ENCODE measurements around the gene TRPV5. TPM values are rescaled to one million over a fixed set of nuclear protein-coding genes. Genes with fewer than 3 reads are reported as not detected.

TRPV5 gene
- total and polyA plus RNA-seq, 2 donors (not counting 3 experiments of a cell fraction or from before 2014, with no cell fraction given), result not detected

DNA sequence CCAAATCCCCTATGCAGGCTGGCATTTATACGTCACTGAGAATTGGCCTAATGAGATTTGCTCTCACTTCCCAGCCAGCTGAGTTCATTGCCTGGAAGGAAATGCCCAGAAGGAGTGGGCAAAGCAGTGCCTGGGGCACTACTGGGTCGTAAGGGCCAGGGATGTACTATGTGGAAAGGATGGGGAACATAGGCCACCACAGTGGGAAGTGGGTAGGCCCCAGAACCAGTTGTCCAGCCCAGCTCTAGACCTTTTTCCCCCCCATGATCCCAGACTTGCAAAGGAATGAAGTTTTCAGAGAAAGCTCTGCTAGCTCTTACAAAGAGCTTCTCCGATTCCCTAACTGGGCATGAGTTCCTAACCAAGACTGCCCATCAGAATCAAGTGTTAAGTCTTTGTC, 13.9 kb downstream of the TRPV5 start:
- FAIRE-seq (no peak), DNase-seq (ENCODE audit: low read depth, low spot score) (no peak)
- Histone ChIP-seq H4K20me1 (replicated peaks; ENCODE audit: control insufficient read depth, extremely low read depth, insufficient read depth, low read length) (peaks cover 2% of the 10 kb centered on the region), H3K4me3 (replicated peaks in 1 of 3; ENCODE audit: insufficient read depth in 1 of 3, low read depth in 1 of 3, low read length in 3 of 3) (no peak overlapping the region), H3K9me1 (replicated peaks; ENCODE audit: control insufficient read depth, extremely low read depth, insufficient read depth, low read length) (no peaks in the 10 kb centered on the region), H3K4me1 (ENCODE audit: control insufficient read depth, extremely low read depth, insufficient read depth, low read length) (no peaks in the 10 kb centered on the region), H2AFZ (ENCODE audit: low read depth, low read length) (no peak overlapping the region), H3K4me2 (ENCODE audit: insufficient read depth, low read length) (no peak overlapping the region), H3K79me2 (ENCODE audit: control insufficient read depth, insufficient read depth, low read length) (no peaks in the 10 kb centered on the region), H3K27me3 (ENCODE audit: control insufficient read depth in 2 of 2, insufficient read depth in 2 of 2, low read length in 2 of 2) (peaks cover 0 to 2% of the 10 kb centered on the region in 2 experiments), H3K9ac (replicated peaks; ENCODE audit: extremely low read depth, insufficient read depth, low read length) (no peak overlapping the region), H3K36me3 (ENCODE audit: control insufficient read depth in 2 of 2, extremely low read depth in 1 of 2, insufficient read depth in 2 of 2, low read length in 2 of 2) (no peaks in the 10 kb centered on the region), H3K9me3 (replicated peaks; ENCODE audit: control insufficient read depth, insufficient read depth, low read length) (no peaks in the 10 kb centered on the region), H3K27ac (ENCODE audit: insufficient read depth, low read depth, low read length) (no peak overlapping the region)
- dilution Hi-C loops (cut with MboI; ENCODE audit: extremely low pct_ligation_motif_present, low sequenced_read_pairs) (no loop called here), intact Hi-C loops (cut with micrococcal nuclease) (no loop called here)
- CTCF ChIA-PET, result no interaction called here
- POLR2A ChIA-PET, result no interaction called here
- TF ChIP-seq POLR2A (IDR thresholded peaks at IDR 0.05; ENCODE audit: low read depth, low read length), result no peak
- no peak for TF ChIP-seq JUN (IDR thresholded peaks at IDR 0.05; ENCODE audit: borderline replicate concordance, insufficient read depth, insufficient read length, low read depth)
- no TSS peak for BruUV-seq (replicated peaks)

DNA sequence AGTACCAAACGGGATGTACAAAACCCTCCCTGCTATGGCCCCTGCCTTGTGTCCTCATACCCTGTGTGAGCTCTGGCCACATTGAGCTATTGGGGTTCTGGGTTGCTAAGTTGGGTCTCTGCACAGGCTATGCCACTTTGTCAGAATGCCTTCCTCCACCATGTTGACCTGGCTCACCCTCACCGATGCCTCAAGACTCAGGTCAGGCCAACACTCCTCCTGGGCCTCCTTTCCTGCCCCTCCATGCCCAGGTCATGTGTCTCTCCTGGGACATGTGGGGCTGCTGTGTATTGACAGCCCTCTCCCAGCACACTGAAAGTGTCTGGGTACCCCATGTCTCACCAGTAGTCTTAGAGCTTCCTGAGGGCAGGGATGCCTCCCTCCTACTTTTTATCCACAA, 14.6 kb downstream of the TRPV5 start:
- TF ChIP-seq, protein P1, sequence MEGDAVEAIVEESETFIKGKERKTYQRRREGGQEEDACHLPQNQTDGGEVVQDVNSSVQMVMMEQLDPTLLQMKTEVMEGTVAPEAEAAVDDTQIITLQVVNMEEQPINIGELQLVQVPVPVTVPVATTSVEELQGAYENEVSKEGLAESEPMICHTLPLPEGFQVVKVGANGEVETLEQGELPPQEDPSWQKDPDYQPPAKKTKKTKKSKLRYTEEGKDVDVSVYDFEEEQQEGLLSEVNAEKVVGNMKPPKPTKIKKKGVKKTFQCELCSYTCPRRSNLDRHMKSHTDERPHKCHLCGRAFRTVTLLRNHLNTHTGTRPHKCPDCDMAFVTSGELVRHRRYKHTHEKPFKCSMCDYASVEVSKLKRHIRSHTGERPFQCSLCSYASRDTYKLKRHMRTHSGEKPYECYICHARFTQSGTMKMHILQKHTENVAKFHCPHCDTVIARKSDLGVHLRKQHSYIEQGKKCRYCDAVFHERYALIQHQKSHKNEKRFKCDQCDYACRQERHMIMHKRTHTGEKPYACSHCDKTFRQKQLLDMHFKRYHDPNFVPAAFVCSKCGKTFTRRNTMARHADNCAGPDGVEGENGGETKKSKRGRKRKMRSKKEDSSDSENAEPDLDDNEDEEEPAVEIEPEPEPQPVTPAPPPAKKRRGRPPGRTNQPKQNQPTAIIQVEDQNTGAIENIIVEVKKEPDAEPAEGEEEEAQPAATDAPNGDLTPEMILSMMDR (IDR thresholded peaks at IDR 0.05; ENCODE audit: extremely low read depth in 1 of 2, insufficient read depth in 1 of 2, low read depth in 1 of 2, low read length in 2 of 2), result no peak
- TF ChIP-seq JUN (IDR thresholded peaks at IDR 0.05; ENCODE audit: borderline replicate concordance, insufficient read depth, insufficient read length, low read depth), result no peak
- no peak for TF ChIP-seq GATA2 (IDR thresholded peaks at IDR 0.05; ENCODE audit: insufficient read depth, insufficient read length, low read depth, low read length)
- no peak for TF ChIP-seq FOS (IDR thresholded peaks at IDR 0.05; ENCODE audit: borderline replicate concordance, insufficient read depth, low read length)
- no peak for TF ChIP-seq MYC (IDR thresholded peaks at IDR 0.05; ENCODE audit: low read depth, low read length)
- no peak for TF ChIP-seq EZH2 (IDR thresholded peaks at IDR 0.05; ENCODE audit: borderline replicate concordance, low read depth, low read length, severe bottlenecking)
- no peak for TF ChIP-seq POLR2A (IDR thresholded peaks at IDR 0.05; ENCODE audit: low read depth, low read length)
- TF ChIP-seq POLR2AphosphoS5 (IDR thresholded peaks at IDR 0.05; ENCODE audit: insufficient read depth, low read depth, low read length), result no peak
- TF ChIP-seq, protein P2, sequence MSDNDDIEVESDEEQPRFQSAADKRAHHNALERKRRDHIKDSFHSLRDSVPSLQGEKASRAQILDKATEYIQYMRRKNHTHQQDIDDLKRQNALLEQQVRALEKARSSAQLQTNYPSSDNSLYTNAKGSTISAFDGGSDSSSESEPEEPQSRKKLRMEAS (IDR thresholded peaks at IDR 0.05; ENCODE audit: insufficient read depth, insufficient read length), result no peak
- peaks cover 0 to 2% of the 10 kb centered on the region in 2 experiments for H3K27me3 ChIP-seq (ENCODE audit: control insufficient read depth in 2 of 2, insufficient read depth in 2 of 2, low read length in 2 of 2)
- H3K36me3 ChIP-seq (ENCODE audit: control insufficient read depth in 2 of 2, extremely low read depth in 1 of 2, insufficient read depth in 2 of 2, low read length in 2 of 2), result no peaks in the 10 kb centered on the region
- H3K9me1 ChIP-seq (replicated peaks; ENCODE audit: control insufficient read depth, extremely low read depth, insufficient read depth, low read length), result no peaks in the 10 kb centered on the region
- POLR2A ChIA-PET, result no interaction called here
- no peaks in the 10 kb centered on the region for H3K4me1 ChIP-seq (ENCODE audit: control insufficient read depth, extremely low read depth, insufficient read depth, low read length)
- intact Hi-C loops (cut with micrococcal nuclease) (no loop called here), dilution Hi-C loops (cut with MboI; ENCODE audit: extremely low pct_ligation_motif_present, low sequenced_read_pairs) (no loop called here)
- peaks cover 2% of the 10 kb centered on the region for H4K20me1 ChIP-seq (replicated peaks; ENCODE audit: control insufficient read depth, extremely low read depth, insufficient read depth, low read length)
- H3K4me3 ChIP-seq (replicated peaks in 1 of 3; ENCODE audit: insufficient read depth in 1 of 3, low read depth in 1 of 3, low read length in 3 of 3), result no peak overlapping the region
- H3K9me3 ChIP-seq (replicated peaks; ENCODE audit: control insufficient read depth, insufficient read depth, low read length), result no peaks in the 10 kb centered on the region
- H3K4me2 ChIP-seq (ENCODE audit: insufficient read depth, low read length), result no peak overlapping the region
- H2AFZ ChIP-seq (ENCODE audit: low read depth, low read length), result no peak overlapping the region
- H3K27ac ChIP-seq (ENCODE audit: insufficient read depth, low read depth, low read length), result no peak overlapping the region
- no peak overlapping the region for H3K9ac ChIP-seq (replicated peaks; ENCODE audit: extremely low read depth, insufficient read depth, low read length)
- no peak for DNase-seq (ENCODE audit: low read depth, low spot score)
- CTCF ChIA-PET, result no interaction called here
- no TSS peak for BruUV-seq (replicated peaks)
- no peak for FAIRE-seq
- H3K79me2 ChIP-seq (ENCODE audit: control insufficient read depth, insufficient read depth, low read length), result no peaks in the 10 kb centered on the region
